ENCODE measurements around the gene FAIM2.

DNA sequence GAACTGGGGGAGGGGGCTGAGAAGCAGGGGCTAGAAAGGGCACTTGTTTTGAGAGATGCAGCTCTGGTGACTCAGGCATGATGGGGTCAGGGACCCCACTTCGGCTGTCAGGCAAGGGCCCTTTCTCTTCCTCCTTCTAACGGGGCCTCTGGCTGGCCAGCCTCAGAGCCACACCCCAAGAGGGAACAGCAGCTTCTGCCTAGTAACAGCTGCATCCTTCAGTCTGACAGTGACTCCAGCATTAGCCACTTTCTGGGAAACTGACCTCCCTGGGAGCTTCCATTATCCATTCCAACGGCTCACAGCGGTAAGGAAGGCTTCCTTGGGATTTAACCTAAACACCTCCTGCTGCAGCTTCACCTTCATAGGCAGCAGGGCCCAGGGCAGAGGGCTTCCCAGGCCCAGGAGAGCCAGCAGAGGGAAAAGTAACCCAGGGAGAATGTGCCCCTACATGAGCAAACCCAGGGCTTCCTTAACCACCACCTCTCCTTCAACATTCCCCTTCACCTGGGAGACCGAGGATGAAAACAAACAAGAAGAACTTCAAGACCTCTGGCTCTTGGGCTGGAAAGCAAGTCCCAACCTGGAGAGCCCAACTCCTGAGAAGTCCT lies 78.2 kb downstream of the FAIM2 start:
- no peak for TF ChIP-seq EZH2 (IDR thresholded peaks at IDR 0.05; ENCODE audit: borderline replicate concordance, insufficient read depth, low read length, poor library complexity, severe bottlenecking)
- TF ChIP-seq, protein P1, sequence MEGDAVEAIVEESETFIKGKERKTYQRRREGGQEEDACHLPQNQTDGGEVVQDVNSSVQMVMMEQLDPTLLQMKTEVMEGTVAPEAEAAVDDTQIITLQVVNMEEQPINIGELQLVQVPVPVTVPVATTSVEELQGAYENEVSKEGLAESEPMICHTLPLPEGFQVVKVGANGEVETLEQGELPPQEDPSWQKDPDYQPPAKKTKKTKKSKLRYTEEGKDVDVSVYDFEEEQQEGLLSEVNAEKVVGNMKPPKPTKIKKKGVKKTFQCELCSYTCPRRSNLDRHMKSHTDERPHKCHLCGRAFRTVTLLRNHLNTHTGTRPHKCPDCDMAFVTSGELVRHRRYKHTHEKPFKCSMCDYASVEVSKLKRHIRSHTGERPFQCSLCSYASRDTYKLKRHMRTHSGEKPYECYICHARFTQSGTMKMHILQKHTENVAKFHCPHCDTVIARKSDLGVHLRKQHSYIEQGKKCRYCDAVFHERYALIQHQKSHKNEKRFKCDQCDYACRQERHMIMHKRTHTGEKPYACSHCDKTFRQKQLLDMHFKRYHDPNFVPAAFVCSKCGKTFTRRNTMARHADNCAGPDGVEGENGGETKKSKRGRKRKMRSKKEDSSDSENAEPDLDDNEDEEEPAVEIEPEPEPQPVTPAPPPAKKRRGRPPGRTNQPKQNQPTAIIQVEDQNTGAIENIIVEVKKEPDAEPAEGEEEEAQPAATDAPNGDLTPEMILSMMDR (IDR thresholded peaks at IDR 0.05; ENCODE audit: poor library complexity, severe bottlenecking), result no peak
- no peak for TF ChIP-seq SMC3 (conservative IDR thresholded peaks at IDR 0.05; ENCODE audit: poor library complexity)
- TF ChIP-seq, protein P2, sequence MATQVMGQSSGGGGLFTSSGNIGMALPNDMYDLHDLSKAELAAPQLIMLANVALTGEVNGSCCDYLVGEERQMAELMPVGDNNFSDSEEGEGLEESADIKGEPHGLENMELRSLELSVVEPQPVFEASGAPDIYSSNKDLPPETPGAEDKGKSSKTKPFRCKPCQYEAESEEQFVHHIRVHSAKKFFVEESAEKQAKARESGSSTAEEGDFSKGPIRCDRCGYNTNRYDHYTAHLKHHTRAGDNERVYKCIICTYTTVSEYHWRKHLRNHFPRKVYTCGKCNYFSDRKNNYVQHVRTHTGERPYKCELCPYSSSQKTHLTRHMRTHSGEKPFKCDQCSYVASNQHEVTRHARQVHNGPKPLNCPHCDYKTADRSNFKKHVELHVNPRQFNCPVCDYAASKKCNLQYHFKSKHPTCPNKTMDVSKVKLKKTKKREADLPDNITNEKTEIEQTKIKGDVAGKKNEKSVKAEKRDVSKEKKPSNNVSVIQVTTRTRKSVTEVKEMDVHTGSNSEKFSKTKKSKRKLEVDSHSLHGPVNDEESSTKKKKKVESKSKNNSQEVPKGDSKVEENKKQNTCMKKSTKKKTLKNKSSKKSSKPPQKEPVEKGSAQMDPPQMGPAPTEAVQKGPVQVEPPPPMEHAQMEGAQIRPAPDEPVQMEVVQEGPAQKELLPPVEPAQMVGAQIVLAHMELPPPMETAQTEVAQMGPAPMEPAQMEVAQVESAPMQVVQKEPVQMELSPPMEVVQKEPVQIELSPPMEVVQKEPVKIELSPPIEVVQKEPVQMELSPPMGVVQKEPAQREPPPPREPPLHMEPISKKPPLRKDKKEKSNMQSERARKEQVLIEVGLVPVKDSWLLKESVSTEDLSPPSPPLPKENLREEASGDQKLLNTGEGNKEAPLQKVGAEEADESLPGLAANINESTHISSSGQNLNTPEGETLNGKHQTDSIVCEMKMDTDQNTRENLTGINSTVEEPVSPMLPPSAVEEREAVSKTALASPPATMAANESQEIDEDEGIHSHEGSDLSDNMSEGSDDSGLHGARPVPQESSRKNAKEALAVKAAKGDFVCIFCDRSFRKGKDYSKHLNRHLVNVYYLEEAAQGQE (IDR thresholded peaks at IDR 0.05; ENCODE audit: borderline replicate concordance), result no peak
- no peak for TF ChIP-seq EP300 (conservative IDR thresholded peaks at IDR 0.05; ENCODE audit: poor library complexity, severe bottlenecking)
- no peak for TF ChIP-seq POLR2AphosphoS5 (IDR thresholded peaks at IDR 0.05)
- TF ChIP-seq MXI1 (conservative IDR thresholded peaks at IDR 0.05; ENCODE audit: poor library complexity, severe bottlenecking), result no peak
- TF ChIP-seq TAF1 (IDR thresholded peaks at IDR 0.05; ENCODE audit: low read depth), result no peak

Data from neural cell (in vitro differentiated cells).